Stomach smooth muscle (tissue), 2 donors: Measurements from ENCODE around the gene GLS.
"Not testable (repeated sequence)": the region's sequence is repeated elsewhere in the genome, so short reads cannot be mapped to it uniquely, and the experiment has no call there.

Experiments
- H3K27ac ChIP-seq: one replicate; pipeline ENCODE4 v1.7.0; 2013; ENCODE audit warnings: mild to moderate bottlenecking, low read length, inconsistent platforms
- H3K27me3 ChIP-seq, 2 donors: one replicate each; pipeline ENCODE4 v1.7.0; 2013; ENCODE audit warnings: low read length in 2 of 2; ENCODE audit not compliant: insufficient read depth in 2 of 2, control insufficient read depth in 1 of 2
- H3K36me3 ChIP-seq, 2 donors: one replicate each; pipeline ENCODE4 v1.7.0; 2013; ENCODE audit warnings: low read length in 2 of 2; ENCODE audit not compliant: control insufficient read depth in 2 of 2, insufficient read depth in 2 of 2
- H3K4me1 ChIP-seq: one replicate; pipeline ENCODE4 v1.7.0; 2013; ENCODE audit warnings: low read length; ENCODE audit not compliant: control insufficient read depth, insufficient read depth
- H3K4me3 ChIP-seq, 2 donors: one replicate each; pipeline ENCODE4 v1.7.0; 2013; ENCODE audit warnings: low read length in 2 of 2
- H3K9ac ChIP-seq, 2 donors: one replicate each; pipeline ENCODE4 v1.7.0; 2013; ENCODE audit warnings: low read length in 2 of 2, mild to moderate bottlenecking in 1 of 2
- H3K9me3 ChIP-seq, 2 donors: one replicate each; pipeline ENCODE4 v1.7.0; 2013; ENCODE audit warnings: low read length in 2 of 2; ENCODE audit not compliant: control insufficient read depth in 2 of 2
- donor health status: healthy.
- donor health status: Pancreatic carcinoma.

Gene GLS

GRCh38 chr2:190842606-190843104 is 38.0 kb upstream of the GLS start:
- Histone ChIP-seq H3K36me3 (no peaks in the 10 kb centered on the region), H3K27ac (no peak overlapping the region), H3K9me3 (no peaks in the 10 kb centered on the region), H3K27me3 (no peaks in the 10 kb centered on the region), H3K9ac (no peak overlapping the region), H3K4me1 (no peaks in the 10 kb centered on the region), H3K4me3 (no peak overlapping the region)

GRCh38 chr2:190843890-190844699 is 36.5 kb upstream of the GLS start:
- no peaks in the 10 kb centered on the region for H3K36me3 ChIP-seq
- no peaks in the 10 kb centered on the region for H3K4me1 ChIP-seq
- H3K9ac ChIP-seq: no peak overlapping the region
- H3K9me3 ChIP-seq: no peaks in the 10 kb centered on the region
- H3K27ac ChIP-seq: no peak overlapping the region
- no peak overlapping the region for H3K4me3 ChIP-seq
- H3K27me3 ChIP-seq: no peaks in the 10 kb centered on the region

DNA sequence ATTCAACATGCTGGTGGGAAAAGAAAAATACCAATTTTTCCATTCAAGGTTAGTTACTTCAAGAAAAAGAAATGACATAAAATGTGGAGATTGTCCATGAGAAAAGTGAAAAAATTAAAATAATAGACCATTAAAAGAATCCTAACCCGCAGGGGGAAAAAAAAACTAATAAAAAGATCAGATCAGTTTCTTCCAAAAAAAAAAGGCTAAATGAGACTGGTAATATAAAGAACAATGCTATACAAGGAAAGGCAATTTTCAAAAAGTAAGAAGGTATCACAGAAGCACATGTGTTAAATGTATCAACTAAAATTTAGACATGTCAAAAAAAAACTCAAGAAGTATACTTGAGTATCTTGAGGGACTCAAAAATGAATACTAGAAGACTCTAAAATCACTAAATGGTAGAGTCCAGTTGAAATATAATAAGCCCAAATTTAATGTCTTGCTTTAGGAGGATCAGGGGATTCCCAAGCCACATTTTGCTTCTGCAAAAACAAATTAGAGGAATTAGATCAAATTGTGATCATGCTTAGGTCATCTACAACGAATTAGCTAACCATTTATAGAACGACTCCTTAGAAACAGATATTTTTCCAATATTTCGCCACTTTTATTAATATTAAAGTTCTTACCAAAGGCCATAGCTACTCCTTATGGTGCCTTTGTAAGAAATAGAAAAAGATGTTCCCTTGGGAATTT is 35.8 kb upstream of the GLS start:
- H3K36me3 ChIP-seq: no peaks in the 10 kb centered on the region
- no peak overlapping the region for H3K27ac ChIP-seq
- no peaks in the 10 kb centered on the region for H3K27me3 ChIP-seq
- no peak overlapping the region for H3K9ac ChIP-seq
- H3K4me3 ChIP-seq: no peak overlapping the region
- H3K4me1 ChIP-seq: no peaks in the 10 kb centered on the region
- H3K9me3 ChIP-seq: no peaks in the 10 kb centered on the region

GRCh38 chr2:190846746-190847145 is 33.9 kb upstream of the GLS start:
- Histone ChIP-seq H3K4me3 (no peak overlapping the region), H3K9me3 (no peaks in the 10 kb centered on the region), H3K36me3 (no peaks in the 10 kb centered on the region), H3K27me3 (no peaks in the 10 kb centered on the region), H3K9ac (no peak overlapping the region), H3K27ac (no peak overlapping the region), H3K4me1 (no peaks in the 10 kb centered on the region)

- Histone ChIP-seq H3K4me3 (no peak overlapping the region), H3K36me3 (no peaks in the 10 kb centered on the region), H3K27me3 (no peaks in the 10 kb centered on the region), H3K4me1 (no peaks in the 10 kb centered on the region), H3K9ac (no peak overlapping the region), H3K27ac (no peak overlapping the region), H3K9me3 (no peaks in the 10 kb centered on the region)
Measured at GRCh38 chr2:190847504-190848081, 33.0 kb upstream of the GLS start.

GRCh38 chr2:190849774-190850173 is 30.8 kb upstream of the GLS start:
- no peak overlapping the region for H3K9ac ChIP-seq
- H3K36me3 ChIP-seq: no peaks in the 10 kb centered on the region
- no peak overlapping the region for H3K27ac ChIP-seq
- H3K27me3 ChIP-seq: no peaks in the 10 kb centered on the region
- no peak overlapping the region for H3K4me3 ChIP-seq
- no peaks in the 10 kb centered on the region for H3K4me1 ChIP-seq
- H3K9me3 ChIP-seq: no peaks in the 10 kb centered on the region

- H3K4me3 ChIP-seq, H3K27me3 ChIP-seq, H3K36me3 ChIP-seq, H3K9me3 ChIP-seq, H3K27ac ChIP-seq, H3K9ac ChIP-seq, H3K4me1 ChIP-seq: not testable (repeated sequence)
Measured at GRCh38 chr2:190853022-190853421, 27.6 kb upstream of the GLS start.

GRCh38 chr2:190853531-190854383 is 26.9 kb upstream of the GLS start:
- H3K36me3 ChIP-seq: no peaks in the 10 kb centered on the region
- H3K27me3 ChIP-seq: no peaks in the 10 kb centered on the region
- H3K4me1 ChIP-seq: no peaks in the 10 kb centered on the region
- no peaks in the 10 kb centered on the region for H3K9me3 ChIP-seq
- H3K4me3 ChIP-seq: no peak overlapping the region
- H3K27ac ChIP-seq: no peak overlapping the region
- H3K9ac ChIP-seq: no peak overlapping the region

- Histone ChIP-seq H3K27me3 (no peaks in the 10 kb centered on the region), H3K9me3 (no peaks in the 10 kb centered on the region), H3K27ac (no peak overlapping the region), H3K4me3 (no peak overlapping the region), H3K36me3 (no peaks in the 10 kb centered on the region), H3K9ac (no peak overlapping the region), H3K4me1 (peaks cover 5% of the 10 kb centered on the region)
Measured at GRCh38 chr2:190854726-190855125, 25.9 kb upstream of the GLS start.

DNA sequence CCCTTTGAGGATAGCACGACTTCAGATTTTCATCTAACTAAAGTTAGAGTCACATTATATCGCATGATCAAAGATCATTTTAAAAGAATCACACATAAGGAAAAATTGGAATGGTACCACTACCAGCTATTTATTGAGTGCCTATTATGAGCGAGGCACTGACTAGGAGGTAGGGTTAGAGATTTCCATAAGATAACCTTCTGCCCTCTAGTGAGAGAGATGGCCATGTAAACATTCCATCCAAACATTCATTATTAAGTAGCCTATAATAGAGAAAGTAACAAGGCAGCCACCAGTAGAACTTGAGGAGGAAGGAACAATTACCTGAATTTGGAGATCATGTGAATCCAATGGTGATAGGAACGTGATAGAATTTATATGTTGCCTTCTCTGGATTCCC is 25.4 kb upstream of the GLS start:
- H3K9me3 ChIP-seq: no peaks in the 10 kb centered on the region
- H3K27me3 ChIP-seq: no peaks in the 10 kb centered on the region
- H3K4me1 ChIP-seq: peaks cover 7% of the 10 kb centered on the region
- no peak overlapping the region for H3K27ac ChIP-seq
- H3K4me3 ChIP-seq: no peak overlapping the region
- no peaks in the 10 kb centered on the region for H3K36me3 ChIP-seq
- H3K9ac ChIP-seq: no peak overlapping the region
